Stimulated activated CD4-positive, alpha-beta T cell treated with anti-CD3 and anti-CD28 coated beads, TNF-alpha, amount 100 ng/mL, for 48 hours (primary cell): ENCODE measurements around the gene AP3S2.
"Not testable (repeated sequence)": the region's sequence is repeated elsewhere in the genome, so short reads cannot be mapped to it uniquely, and the experiment has no call there.

Experiments used
- DNase-seq, 3 donors: peaks; one replicate each; pipeline ENCODE4 v3.0.0-alpha.2; 2020; ENCODE audit warnings: low read depth in 3 of 3

Gene AP3S2

GRCh38 chr15:89903015-89903857 is 9.4 kb upstream of the AP3S2 start:
- no peak for DNase-seq

GRCh38 chr15:89900849-89901248 is 7.1 kb upstream of the AP3S2 start:
- DNase-seq, result no peak

GRCh38 chr15:89899951-89900567 is 6.3 kb upstream of the AP3S2 start:
- DNase-seq, result no peak

DNA sequence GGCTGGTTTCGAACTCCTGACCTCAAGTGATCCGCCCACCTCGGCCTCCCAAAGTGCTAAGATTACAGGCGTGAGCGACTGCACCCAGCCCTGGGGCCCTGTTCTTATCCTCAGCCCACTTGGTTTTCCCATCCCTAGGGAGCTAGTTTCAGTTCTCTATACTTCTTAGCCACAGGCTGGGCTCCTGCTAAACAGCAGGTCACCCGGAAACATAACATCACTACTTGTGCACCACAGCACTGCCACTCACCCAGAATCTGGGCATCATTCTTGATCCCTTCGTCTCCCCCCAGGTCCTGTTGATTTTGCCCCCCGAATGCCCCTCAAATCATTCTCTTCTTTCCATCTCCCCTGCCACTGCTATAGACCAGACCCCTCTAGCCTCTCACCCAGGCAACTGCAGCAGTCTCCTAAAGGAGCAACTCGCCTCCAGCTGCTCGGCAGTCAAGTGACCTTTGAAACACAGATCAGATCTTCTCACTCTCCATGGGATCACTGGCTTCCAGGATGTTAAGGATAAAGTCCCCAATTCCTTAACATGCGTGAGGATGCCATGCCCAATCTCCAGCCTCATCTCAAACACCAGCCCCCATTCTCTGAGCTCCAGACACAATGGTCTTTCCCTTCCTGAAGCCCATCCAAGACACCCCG is 5.6 kb upstream of the AP3S2 start:
- no peak for DNase-seq

DNA sequence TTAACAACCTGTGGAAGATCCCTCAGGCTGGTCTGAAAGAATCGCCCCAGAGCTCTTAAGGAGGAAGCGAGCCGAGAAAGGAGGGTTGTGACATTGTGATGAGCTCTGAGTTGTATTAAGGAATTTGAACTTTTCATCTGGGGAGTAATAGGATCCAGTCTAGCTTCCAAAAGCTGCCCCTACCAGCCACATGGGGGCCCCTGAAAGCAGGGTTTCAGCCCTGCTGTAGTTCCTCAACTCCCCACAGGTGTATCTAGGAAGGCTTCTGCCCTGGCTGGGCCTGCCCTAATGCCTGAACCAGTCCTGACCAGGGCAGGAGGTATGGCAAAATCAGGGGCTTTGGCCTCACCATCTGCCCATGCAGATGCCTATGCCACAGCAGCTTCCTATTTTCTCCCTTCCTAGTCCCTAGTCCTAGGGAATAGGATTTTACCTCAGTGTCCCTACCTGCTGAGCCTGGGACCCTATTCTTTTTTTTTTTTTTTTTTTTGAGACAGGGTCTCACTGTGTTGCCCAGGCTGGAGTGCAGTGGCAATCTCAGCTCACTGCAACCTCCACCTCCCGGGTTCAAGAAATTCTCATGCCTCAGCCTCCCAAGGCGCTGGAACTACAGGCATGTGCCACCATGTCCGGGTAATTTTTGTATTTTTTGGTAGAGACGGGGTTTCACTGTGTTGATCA is 5.0 kb upstream of the AP3S2 start:
- peak in 1 of 3 donors; percentile 8 for DNase-seq

DNA sequence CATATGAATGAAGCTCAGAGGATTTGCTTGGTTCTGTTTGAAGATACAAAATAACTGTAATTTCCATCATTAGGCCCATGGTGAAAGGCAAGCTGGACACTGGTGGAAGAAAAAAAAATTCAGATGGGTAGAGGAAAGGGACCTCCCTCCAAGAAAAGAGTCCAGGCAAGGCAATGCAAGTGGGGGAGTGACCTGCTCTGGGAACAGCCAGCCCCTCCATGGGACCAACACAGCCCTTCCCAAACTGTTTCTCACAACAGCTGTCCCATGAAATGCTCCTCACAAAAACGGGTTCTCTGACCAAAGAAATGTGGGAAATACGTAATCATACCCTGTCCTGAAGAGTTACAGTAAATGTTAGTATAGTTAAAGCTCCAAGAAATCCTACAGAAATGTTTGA is 4.4 kb upstream of the AP3S2 start:
- no peak for DNase-seq

DNA sequence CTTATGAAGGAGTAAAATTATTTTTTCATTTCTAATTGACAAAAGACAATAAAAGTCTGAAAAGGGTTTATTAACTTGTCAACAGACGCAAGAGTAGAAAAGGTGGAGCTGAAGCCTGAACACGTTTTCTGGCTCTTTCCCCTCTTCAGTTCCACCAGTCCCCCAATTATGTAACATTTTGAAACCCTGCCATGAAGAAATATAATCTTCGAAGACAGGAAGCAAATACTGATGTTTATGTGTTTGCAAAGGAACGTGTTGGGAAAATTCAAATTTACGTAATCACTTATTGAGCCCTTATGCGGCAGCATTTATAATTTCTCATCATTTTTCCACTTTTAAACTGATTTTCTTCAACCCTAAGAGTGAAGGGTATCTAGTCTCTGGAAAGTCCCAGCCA is 767 bp downstream of the AP3S2 start:
- DNase-seq, result no peak

DNA sequence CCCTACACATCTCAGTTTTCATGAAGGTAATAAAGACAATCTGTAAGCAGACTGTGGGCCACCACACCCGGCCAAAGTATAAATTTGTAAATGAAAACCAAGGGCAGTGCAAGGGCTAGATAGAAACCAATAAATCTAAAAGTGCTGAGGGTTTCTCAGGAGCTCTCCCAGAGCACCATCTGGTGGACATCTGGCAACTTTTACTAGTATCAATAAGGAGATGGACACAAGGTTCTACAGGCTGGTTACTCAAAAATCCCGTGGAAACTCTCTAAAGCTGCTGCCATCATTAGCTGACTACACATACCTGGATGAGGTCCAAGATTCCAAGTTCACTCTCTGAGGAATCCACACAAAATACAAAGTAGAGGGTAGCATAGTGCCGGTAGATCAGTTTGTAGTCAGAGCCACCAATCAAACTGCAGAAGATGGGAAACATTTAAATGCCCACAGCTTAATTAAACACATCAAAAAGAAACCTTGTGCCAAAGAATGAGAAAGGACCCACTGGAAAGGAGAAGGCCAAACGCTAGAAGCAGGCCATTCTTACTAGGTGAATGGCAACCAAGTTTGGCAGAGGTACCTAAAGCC is 5.5 kb downstream of the AP3S2 start:
- no peak for DNase-seq

GRCh38 chr15:89885611-89886010 is 8.2 kb downstream of the AP3S2 start:
- no peak for DNase-seq

GRCh38 chr15:89885179-89885578 is 8.6 kb downstream of the AP3S2 start:
- DNase-seq, result not testable (repeated sequence)

- no peak for DNase-seq
These were observed 10.3 kb downstream of the AP3S2 start for GRCh38 chr15:89883518-89883917.

- DNase-seq, result no peak
These were observed 13.1 kb downstream of the AP3S2 start for GRCh38 chr15:89880727-89881126.

DNA sequence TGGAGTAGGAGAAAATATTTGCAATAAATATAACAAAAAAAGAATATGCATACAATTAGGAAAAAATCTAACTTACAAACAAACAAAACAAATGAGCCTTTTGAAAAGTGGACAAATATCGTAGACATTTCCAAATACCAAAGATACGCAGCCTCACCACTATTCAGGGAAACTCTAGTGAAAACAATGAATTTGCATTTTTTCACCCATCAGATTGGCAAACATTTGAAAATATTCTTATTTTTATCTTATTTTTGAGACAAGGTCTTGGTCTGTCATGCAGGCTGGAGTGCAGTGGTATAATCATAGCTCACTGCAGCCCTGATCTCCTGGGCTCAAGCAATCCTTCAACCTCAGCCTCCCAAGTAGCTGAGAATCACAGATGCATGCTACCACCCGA is 15.5 kb downstream of the AP3S2 start:
- DNase-seq, result no peak

DNA sequence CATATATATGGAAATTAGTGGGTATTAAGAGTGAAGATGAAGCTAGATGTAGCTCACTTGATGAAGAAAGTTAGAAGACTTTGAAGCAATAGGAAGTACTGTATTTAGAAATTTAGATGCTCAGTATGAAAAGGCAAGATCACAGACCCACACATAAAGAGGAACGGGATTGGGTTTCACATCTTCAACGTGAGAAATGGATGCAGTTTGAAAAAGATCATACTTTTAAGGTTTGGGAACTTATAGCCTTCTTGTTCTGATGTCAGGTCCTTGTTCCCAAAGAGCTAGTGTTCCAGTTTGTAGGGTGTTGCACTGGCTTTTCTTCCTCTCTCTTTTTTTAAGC is 16.7 kb downstream of the AP3S2 start:
- no peak for DNase-seq

GRCh38 chr15:89876396-89877082 is 17.3 kb downstream of the AP3S2 start:
- no peak for DNase-seq

GRCh38 chr15:89875741-89876140 is 18.1 kb downstream of the AP3S2 start:
- DNase-seq, result no peak

GRCh38 chr15:89874926-89875564 is 18.7 kb downstream of the AP3S2 start:
- DNase-seq, result peak; percentile 65 to 78 (median 69)

- no peak for DNase-seq
These were observed 23.0 kb downstream of the AP3S2 start for GRCh38 chr15:89870688-89871288.

GRCh38 chr15:89870006-89870405 is 23.8 kb downstream of the AP3S2 start:
- no peak for DNase-seq

DNA sequence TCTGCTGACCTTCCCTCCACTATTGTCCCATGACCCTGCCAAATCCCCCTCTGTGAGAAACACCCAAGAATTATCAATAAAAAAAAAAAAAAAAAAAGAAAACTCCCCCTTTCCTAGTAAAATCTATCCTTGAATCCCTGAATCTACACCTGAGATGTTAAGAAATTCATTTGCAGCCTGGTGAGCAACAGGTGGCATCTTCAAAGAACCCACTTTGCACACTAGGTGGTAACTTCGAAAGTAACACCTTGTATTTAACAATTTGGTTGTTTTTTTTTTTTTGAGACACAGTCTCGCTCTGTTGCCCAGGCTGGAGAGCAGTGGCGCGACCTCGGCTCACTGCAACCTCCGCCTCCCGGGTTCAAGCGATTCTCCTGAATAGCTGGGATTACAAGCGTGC is 24.3 kb downstream of the AP3S2 start:
- not testable (repeated sequence) for DNase-seq
